Coronary artery (tissue), 2 donors: Measurements from ENCODE around the gene SNED1.
A peak's percentile ranks its signal among the peaks of the same experiment; 100 is the strongest.

Experiments
- DNase-seq: peaks from one replicate; pipeline ENCODE4 v3.0.0-alpha.2; 2017; ENCODE audit warnings: low spot score
- H3K27ac ChIP-seq, 2 donors: fragments of 200-600 bp; sonication (generic); one replicate each; pipeline ENCODE4 v1.5.1; 2016 to 2019
- H3K4me3 ChIP-seq: fragments of 200-600 bp; sonication (generic); 2 replicates; pipeline ENCODE4 v1.5.1; 2016; ENCODE audit warnings: mild to moderate bottlenecking, moderate library complexity
- TF ChIP-seq, protein P1 (sequence below): fragments of 200-600 bp; sonication (generic); IDR thresholded peaks from one replicate; pipeline ENCODE4 v1.5.1; 2019; ENCODE audit warnings: antibody characterized with exemption

Gene SNED1

DNA sequence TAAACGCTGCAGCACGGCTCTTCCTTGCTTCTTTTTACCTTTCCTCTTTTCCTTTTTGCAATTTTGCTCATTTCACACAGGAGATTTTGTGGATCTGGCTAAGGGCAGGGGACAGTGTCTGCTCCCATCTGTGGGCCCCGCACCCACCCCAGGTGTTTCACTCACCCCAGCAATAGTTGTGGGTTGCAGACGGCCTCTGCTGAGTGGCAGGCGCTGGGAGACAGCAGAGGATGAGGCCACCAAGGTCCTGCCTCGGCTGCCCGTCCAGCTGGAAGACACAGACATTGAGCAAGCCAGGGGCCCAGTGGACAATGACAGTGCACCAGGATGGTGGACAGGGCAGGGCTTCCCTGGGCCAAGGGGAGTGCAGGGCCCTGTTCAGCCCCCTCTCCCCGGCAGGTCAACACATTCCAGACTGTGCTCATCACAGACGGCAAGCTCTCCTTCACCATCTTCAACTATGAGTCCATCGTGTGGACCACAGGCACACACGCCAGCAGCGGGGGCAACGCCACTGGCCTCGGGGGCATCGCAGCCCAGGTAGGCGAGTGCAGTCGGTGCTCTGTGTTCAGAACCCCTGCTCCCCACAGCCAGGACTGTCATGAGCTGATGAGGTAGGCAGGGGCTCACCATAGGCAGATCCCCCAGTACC, 35.0 kb downstream of the SNED1 start:
- H3K27ac ChIP-seq = no peak overlapping the region
- TF ChIP-seq, protein P1, sequence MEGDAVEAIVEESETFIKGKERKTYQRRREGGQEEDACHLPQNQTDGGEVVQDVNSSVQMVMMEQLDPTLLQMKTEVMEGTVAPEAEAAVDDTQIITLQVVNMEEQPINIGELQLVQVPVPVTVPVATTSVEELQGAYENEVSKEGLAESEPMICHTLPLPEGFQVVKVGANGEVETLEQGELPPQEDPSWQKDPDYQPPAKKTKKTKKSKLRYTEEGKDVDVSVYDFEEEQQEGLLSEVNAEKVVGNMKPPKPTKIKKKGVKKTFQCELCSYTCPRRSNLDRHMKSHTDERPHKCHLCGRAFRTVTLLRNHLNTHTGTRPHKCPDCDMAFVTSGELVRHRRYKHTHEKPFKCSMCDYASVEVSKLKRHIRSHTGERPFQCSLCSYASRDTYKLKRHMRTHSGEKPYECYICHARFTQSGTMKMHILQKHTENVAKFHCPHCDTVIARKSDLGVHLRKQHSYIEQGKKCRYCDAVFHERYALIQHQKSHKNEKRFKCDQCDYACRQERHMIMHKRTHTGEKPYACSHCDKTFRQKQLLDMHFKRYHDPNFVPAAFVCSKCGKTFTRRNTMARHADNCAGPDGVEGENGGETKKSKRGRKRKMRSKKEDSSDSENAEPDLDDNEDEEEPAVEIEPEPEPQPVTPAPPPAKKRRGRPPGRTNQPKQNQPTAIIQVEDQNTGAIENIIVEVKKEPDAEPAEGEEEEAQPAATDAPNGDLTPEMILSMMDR = no peak
- H3K4me3 ChIP-seq = no peak overlapping the region
- no peak for DNase-seq

- no peak overlapping the region for H3K4me3 ChIP-seq
- DNase-seq = no peak
- TF ChIP-seq, protein P1 = no peak
- H3K27ac ChIP-seq = no peak overlapping the region
Measured at GRCh38 chr2:241033994-241034393, 35.6 kb downstream of the SNED1 start.

DNA sequence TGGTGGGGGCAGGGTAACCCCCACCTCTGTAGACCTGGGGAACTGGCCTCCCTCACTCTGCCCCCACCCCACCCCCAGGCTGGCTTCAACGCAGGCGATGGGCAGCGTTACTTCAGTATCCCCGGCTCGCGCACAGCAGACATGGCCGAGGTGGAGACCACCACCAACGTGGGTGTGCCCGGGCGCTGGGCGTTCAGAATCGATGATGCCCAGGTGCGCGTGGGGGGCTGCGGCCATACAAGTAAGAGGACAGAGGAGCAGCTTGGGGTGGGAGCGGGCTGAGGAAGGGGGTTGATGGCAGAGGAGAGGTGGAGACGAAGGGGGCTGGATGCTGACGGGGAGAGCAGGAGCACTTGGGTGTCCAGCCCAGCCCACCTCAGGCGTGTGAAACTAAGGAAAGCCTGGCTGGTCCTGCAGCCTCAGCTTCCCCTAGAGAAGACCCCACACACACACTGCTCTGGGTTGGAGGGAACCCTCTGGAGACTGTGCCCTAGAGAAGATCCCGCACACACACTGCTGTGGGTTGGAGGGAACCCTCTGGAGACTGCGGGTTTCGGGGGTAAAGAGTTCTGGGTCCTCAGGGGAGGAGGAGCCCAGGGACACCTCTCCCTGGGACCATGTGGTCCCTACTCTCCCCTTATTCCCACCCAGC, 36.2 kb downstream of the SNED1 start:
- TF ChIP-seq, protein P1 = no peak
- H3K27ac ChIP-seq = no peak overlapping the region
- no peak for DNase-seq
- no peak overlapping the region for H3K4me3 ChIP-seq

DNA sequence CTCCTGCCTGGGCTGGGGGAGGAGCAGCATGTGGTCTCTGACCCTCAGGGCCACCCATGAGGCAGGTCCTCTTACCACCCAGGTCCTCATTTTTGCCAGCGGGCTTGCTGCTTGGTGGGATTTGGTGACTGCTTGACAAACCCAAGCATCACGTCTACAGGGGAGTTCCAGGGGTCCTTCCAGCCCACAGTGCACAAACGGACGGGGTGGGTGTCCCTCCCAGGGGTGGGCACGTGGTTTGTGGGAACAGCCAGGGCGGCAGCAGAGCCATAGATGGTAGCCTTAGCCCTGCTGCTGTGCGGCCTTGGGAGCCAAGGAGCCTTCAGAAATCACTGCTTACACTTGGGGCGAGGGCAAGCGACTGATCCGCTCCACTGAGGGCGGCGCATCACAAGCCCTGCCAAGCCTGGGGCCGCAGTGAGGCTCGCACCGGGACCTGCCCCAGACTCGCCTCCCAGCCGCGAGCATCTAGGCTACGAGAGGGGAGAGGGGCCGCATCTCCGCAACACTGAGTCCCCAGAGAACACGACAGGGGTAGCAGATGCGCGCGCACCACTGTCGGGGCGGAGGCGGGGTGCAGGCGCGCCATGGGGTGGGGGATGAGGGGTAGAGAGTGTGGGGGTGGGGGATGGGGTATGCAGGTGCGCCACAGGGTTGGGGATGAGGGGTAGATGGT, 36.9 kb downstream of the SNED1 start:
- H3K27ac ChIP-seq = no peak overlapping the region
- TF ChIP-seq, protein P1 = no peak
- no peak overlapping the region for H3K4me3 ChIP-seq
- DNase-seq = no peak

DNA sequence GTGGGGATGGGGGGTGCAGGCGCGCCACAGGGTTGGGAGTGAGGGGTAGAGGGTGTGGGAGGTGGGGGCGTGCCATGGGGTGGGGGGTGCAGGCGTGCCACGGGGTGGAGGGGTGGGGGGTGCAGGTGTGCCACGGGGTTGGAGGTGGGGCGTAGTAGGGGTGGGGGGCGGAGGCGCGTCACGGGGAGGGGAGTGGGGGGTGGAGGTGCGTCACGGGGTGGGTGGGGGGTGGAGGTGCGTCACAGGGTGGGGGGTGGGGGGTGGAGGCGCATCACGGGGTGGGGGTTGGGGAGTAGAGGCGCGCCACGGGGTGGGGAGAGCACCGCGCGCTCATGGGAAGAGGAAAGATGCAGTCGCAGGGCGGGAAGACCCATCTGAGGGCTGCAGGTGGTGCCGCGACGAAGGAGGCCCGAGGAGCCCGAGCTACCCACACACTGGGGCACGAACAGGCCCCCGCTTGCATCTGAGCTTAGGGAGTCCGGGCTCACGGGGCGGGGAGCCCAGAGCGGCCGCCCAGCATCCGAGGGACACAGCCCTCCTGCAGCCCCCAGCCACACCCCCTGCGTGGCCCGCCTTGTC, 37.5 kb downstream of the SNED1 start:
- H3K4me3 ChIP-seq = peak overlapping the region; percentile 65
- TF ChIP-seq, protein P1 = no peak
- no peak for DNase-seq

GRCh38 chr2:241036397-241036963, 38.1 kb downstream of the SNED1 start:
- no peak for DNase-seq
- Histone ChIP-seq H3K4me3 (peak overlapping the region; percentile 65), H3K27ac (no peak overlapping the region)
- TF ChIP-seq, protein P1 = no peak

More for the DNA sequence above, 37.5 kb downstream of the SNED1 start:
- H3K27ac ChIP-seq = no peak overlapping the region
